SK-N-SH (cell line): ENCODE results near the gene KHDC1. TPM values are rescaled to one million over a fixed set of nuclear protein-coding genes. Genes with fewer than 3 reads are reported as not detected.

ENCODE experiments used
- CTCF ChIA-PET: fragments of 300-600, 350-600 bp; formaldehyde crosslinking; extraction: SDS; loops from one replicate; lab custom pipeline; 2021; lab: Yijun Ruan, JAX
- POLR2A ChIA-PET: fragments of 350-600 bp; sonication (Branson Sonifier 250); formaldehyde crosslinking; extraction: SDS; loops from one replicate; lab custom pipeline; 2020; ENCODE audit warnings: antibody characterized with exemption, inconsistent platforms; lab: Yijun Ruan, JAX
- DNase-seq: peaks from one replicate; pipeline ENCODE4 v3.0.0; 2012
- H2AFZ ChIP-seq: fragments of 200-600 bp; sonication (generic); 2 replicates; pipeline ENCODE4 v1.8.1; 2016; ENCODE audit warnings: antibody characterized with exemption, mild to moderate bottlenecking, low read depth
- H3F3A ChIP-seq: fragments of 200-600 bp; sonication (generic); replicated peaks from 2 replicates; pipeline ENCODE3; 2016; ENCODE audit warnings: antibody characterized with exemption, mild to moderate bottlenecking; ENCODE audit not compliant: insufficient read depth
- H3K27ac ChIP-seq, 2 experiments: fragments of 200-500 bp in 1 of 2; fragments of 200-600 bp in 1 of 2; sonication (Bioruptor generic) in 1 of 2; sonication (generic), shearing (Covaris generic) in 1 of 2; 2 replicates each; pipeline versions ENCODE4 v1.5.1 to v1.6.1; 2014 to 2016; ENCODE audit warnings: low read depth in 2 of 2, inconsistent platforms in 1 of 2, low read length in 1 of 2, mild to moderate bottlenecking in 1 of 2, mixed read lengths in 1 of 2
- H3K27me3 ChIP-seq: fragments of 200-600 bp; sonication (generic), shearing (Covaris generic); 2 replicates; pipeline ENCODE4 v1.6.1; 2016; ENCODE audit warnings: mixed run types; ENCODE audit not compliant: insufficient read depth
- H3K36me3 ChIP-seq, 2 experiments: fragments of 200-500 bp in 1 of 2; fragments of 200-600 bp in 1 of 2; sonication (Bioruptor generic) in 1 of 2; sonication (generic) in 1 of 2; replicated peaks in 1 of 2; 2 replicates each; pipeline versions ENCODE3 to v1.5.1; 2014 to 2016; ENCODE audit warnings: low read length in 1 of 2, mild to moderate bottlenecking in 1 of 2; ENCODE audit not compliant: insufficient read depth in 2 of 2, control insufficient read depth in 1 of 2
- H3K4me1 ChIP-seq, 2 experiments: fragments of 200-500 bp in 1 of 2; fragments of 200-600 bp in 1 of 2; sonication (Bioruptor generic) in 1 of 2; sonication (generic), shearing (Covaris generic) in 1 of 2; 2 replicates each; pipeline versions ENCODE4 v1.5.1 to v1.6.1; 2014 to 2016; ENCODE audit warnings: low read depth in 1 of 2, low read length in 1 of 2, mixed run types in 1 of 2; ENCODE audit not compliant: insufficient read depth in 2 of 2, control insufficient read depth in 1 of 2
- H3K4me2 ChIP-seq: fragments of 200-600 bp; sonication (generic), shearing (Covaris generic); 2 replicates; pipeline ENCODE4 v1.6.1; 2017; ENCODE audit warnings: mixed run types
- H3K4me3 ChIP-seq, 2 experiments: fragments of 200-500 bp in 1 of 2; fragments of 200-600 bp in 1 of 2; sonication (Bioruptor generic) in 1 of 2; sonication (generic), shearing (Covaris generic) in 1 of 2; 2 replicates each; pipeline versions ENCODE4 v1.5.1 to v1.8.1; 2014 to 2016; ENCODE audit warnings: low read depth in 2 of 2, inconsistent platforms in 1 of 2, low read length in 1 of 2, mild to moderate bottlenecking in 1 of 2, mixed read lengths in 1 of 2, moderate library complexity in 1 of 2
- H3K79me2 ChIP-seq: fragments of 200-600 bp; sonication (generic); 2 replicates; pipeline ENCODE4 v1.8.1; 2017; ENCODE audit warnings: mild to moderate bottlenecking; ENCODE audit not compliant: insufficient read depth
- H3K9ac ChIP-seq: fragments of 200-600 bp; sonication (generic); 2 replicates; pipeline ENCODE4 v1.6.1; 2017; ENCODE audit warnings: mixed run types
- H3K9me2 ChIP-seq: fragments of 200-600 bp; sonication (generic); 2 replicates; pipeline ENCODE4 v1.6.1; 2017; ENCODE audit warnings: mixed run types
- H3K9me3 ChIP-seq: fragments of 200-600 bp; sonication (generic); 2 replicates; pipeline ENCODE4 v1.6.1; 2017; ENCODE audit warnings: mixed run types, mild to moderate bottlenecking, moderate library complexity
- H4K20me1 ChIP-seq: fragments of 200-600 bp; sonication (generic); 2 replicates; pipeline ENCODE4 v1.6.1; 2017; ENCODE audit warnings: mild to moderate bottlenecking, mixed run types; ENCODE audit not compliant: insufficient read depth
- CTCF ChIP-seq: fragments of 200-600 bp; sonication (generic); IDR thresholded peaks from 2 replicates; pipeline ENCODE4 v1.6.1; 2017; ENCODE audit warnings: antibody characterized with exemption, mild to moderate bottlenecking, moderate library complexity
- EP300 ChIP-seq, 2 experiments: IDR thresholded peaks; 2 replicates each; pipeline versions ENCODE4 v1.4.0 to v1.6.1; 2012; ENCODE audit warnings: borderline replicate concordance in 1 of 2, low read depth in 1 of 2, low read length in 1 of 2
- EZH2phosphoT487 ChIP-seq: fragments of 200-600 bp; sonication (generic); IDR thresholded peaks from 2 replicates; pipeline ENCODE4 v1.6.1; 2017; ENCODE audit warnings: low read depth, mixed run types, mild to moderate bottlenecking, antibody characterized with exemption, moderate library complexity, borderline replicate concordance
- FOXJ3 ChIP-seq: sonication (generic); formaldehyde crosslinking; IDR thresholded peaks from 2 replicates; pipeline ENCODE4 v1.5.1; 2020; ENCODE audit warnings: mild to moderate bottlenecking, missing genetic modification reagents
- FOXM1 ChIP-seq: IDR thresholded peaks from 2 replicates; pipeline ENCODE4 v1.4.0; 2012; ENCODE audit warnings: low read depth, mild to moderate bottlenecking
- GATA2 ChIP-seq: sonication (generic); formaldehyde crosslinking; IDR thresholded peaks from 2 replicates; pipeline ENCODE4 v1.5.0; 2020; ENCODE audit warnings: mild to moderate bottlenecking, missing genetic modification reagents
- JUND ChIP-seq: IDR thresholded peaks from 2 replicates; pipeline ENCODE4 v1.4.0; 2012
- MEF2A ChIP-seq: IDR thresholded peaks from 2 replicates; pipeline ENCODE4 v1.4.0; 2012; ENCODE audit warnings: low read depth, borderline replicate concordance
- MXI1 ChIP-seq: IDR thresholded peaks from 2 replicates; pipeline ENCODE4 v1.6.1; 2012; ENCODE audit warnings: mild to moderate bottlenecking, low read depth, low read length, improper control_type of control experiment
- NFIC ChIP-seq: IDR thresholded peaks from 2 replicates; pipeline ENCODE4 v1.4.0; 2012; ENCODE audit warnings: borderline replicate concordance
- NRF1 ChIP-seq: IDR thresholded peaks from 2 replicates; pipeline ENCODE4 v1.6.1; 2012; ENCODE audit warnings: low read depth, mild to moderate bottlenecking, low read length
- POLR2AphosphoS5 ChIP-seq: IDR thresholded peaks from 2 replicates; pipeline ENCODE4 v1.6.1; 2012; ENCODE audit warnings: low read depth, low read length
- RCOR1 ChIP-seq: fragments of 150-350 bp; IDR thresholded peaks from 2 replicates; pipeline ENCODE4 v1.6.1; 2017; ENCODE audit warnings: antibody characterized with exemption, low read length
- RFX5 ChIP-seq: IDR thresholded peaks from 2 replicates; pipeline ENCODE4 v1.6.1; 2012; ENCODE audit warnings: mild to moderate bottlenecking, improper control_type of control experiment, low read length
- RXRA ChIP-seq: IDR thresholded peaks from 2 replicates; pipeline ENCODE4 v1.4.0; 2012; ENCODE audit warnings: low read depth, mild to moderate bottlenecking, borderline replicate concordance
- SIN3A ChIP-seq: IDR thresholded peaks from 2 replicates; pipeline ENCODE4 v1.6.1; 2012; ENCODE audit warnings: low read depth, mild to moderate bottlenecking, low read length, moderate library complexity, borderline replicate concordance
- TAF1 ChIP-seq: IDR thresholded peaks from 2 replicates; pipeline ENCODE4 v1.6.1; 2012; ENCODE audit warnings: low read depth, mild to moderate bottlenecking, low read length, moderate library complexity, borderline replicate concordance
- TEAD4 ChIP-seq: IDR thresholded peaks from 2 replicates; pipeline ENCODE4 v1.4.0; 2012; ENCODE audit warnings: mild to moderate bottlenecking, borderline replicate concordance; ENCODE audit not compliant: insufficient read depth
- WGBS: methylation state at CpG from one replicate; pipeline ENCODE4 v1.1.6; 2017; ENCODE audit warnings: low lambda C conversion rate; 5-methylcytosine and 5-hydroxymethylcytosine counted together
- polyA plus RNA-seq, 3 experiments: library from polyadenylated mRNA; depleted of rRNA; stranded (reverse); fragments of >200 nt; gene quantifications; 2 replicates each; pipeline ENCODE4 v1.2.3, GENCODE V29; 2012
- TF ChIP-seq, protein P1 (sequence below): IDR thresholded peaks from 2 replicates; pipeline ENCODE4 v1.6.1; 2012; ENCODE audit warnings: mild to moderate bottlenecking, low read depth, low read length, moderate library complexity
- TF ChIP-seq, protein P2 (sequence below): fragments of 150-350 bp; IDR thresholded peaks from 2 replicates; pipeline ENCODE4 v1.6.1; 2017; ENCODE audit warnings: antibody characterized with exemption, low read length, low read depth, borderline replicate concordance
- TF ChIP-seq, protein P3 (sequence below): IDR thresholded peaks from 2 replicates; pipeline ENCODE4; 2012

KHDC1 gene, protein sequence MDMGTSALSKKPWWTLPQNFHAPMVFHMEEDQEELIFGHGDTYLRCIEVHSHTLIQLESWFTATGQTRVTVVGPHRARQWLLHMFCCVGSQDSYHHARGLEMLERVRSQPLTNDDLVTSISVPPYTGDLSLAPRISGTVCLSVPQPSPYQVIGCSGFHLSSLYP
- polyA plus RNA-seq (2012; rRNA removed): 6.0 and 6.6 TPM in 2 replicates
- polyA plus RNA-seq (2012; cell fraction: cytosol; rRNA removed): 5.0 TPM in 2 replicates
- 9.7 and 10.2 TPM in 2 replicates for polyA plus RNA-seq (2012; cell fraction: nucleus; rRNA removed)

DNA sequence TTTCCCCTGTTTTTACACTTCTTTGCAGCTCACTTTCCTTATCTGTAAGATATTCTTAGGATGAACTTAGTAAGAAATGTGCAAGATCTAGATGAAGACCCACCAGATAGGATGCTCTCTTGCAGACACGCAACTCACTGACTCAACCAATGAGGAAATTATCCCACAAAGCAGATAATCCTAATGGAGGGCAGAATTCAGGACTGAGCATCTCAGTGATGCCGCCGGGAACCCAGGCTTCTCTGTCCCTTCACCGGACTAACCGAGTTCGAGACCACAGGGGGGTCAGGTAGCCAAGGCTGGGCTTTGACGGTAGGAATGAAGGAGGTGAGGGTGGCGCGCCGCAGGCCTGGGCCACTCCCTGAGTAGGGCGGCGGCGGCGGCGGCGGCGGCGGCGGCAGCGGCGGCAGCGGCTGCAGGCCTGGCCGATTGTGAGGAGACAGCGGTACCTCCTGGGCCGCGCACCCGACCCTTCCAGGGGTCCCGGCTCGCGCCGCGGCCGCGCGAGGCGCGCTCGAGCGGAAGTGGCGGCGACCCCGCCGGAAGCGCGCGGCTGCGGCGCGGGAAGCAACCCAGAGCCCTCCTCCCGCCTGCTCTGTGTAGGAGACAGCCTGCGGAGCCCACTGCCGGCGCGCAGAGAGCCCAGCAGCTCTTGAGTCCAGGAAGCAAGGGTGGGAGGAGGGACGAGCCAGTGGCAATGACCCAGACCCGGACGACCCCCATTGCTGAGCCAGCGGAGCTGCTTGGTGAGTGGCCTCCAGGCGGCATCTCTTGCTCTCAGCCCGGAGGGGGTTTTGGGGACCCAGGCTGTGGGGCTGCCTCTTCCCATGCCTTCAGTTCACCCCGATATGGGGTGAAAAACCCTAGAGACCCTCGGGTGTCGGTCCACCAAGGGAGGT, at the start of gene KHDC1:
KHDC1 (minus strand) TSS at position 526 of the 899 bp plus-strand sequence. CDS start 20,679 bp downstream, outside the sequence.
- Histone ChIP-seq H2AFZ (peak within 1 kb of the TSS; percentile 89), H4K20me1 (no peaks in the 10 kb centered on the region), H3K4me2 (peak within 1 kb of the TSS; percentile 94), H3K36me3 (no peaks in the 10 kb centered on the region), H3F3A (peaks cover 6% of the 10 kb centered on the region), H3K27me3 (no peaks in the 10 kb centered on the region), H3K4me1 (peaks cover 0 to 9% of the 10 kb centered on the region in 2 experiments; a peak in 2 of 4 replicates), H3K27ac (peak within 1 kb of the TSS; percentile 2 to 62; a peak in 2 of 4 replicates), H3K9ac (peak within 1 kb of the TSS; percentile 72), H3K79me2 (peaks cover 12% of the 10 kb centered on the region; the same call in 1 of the 2 replicates), H3K4me3 (peak within 1 kb of the TSS; percentile 70 to 82), H3K9me2 (no peaks in the 10 kb centered on the region), H3K9me3 (no peaks in the 10 kb centered on the region)
- 1% methylated on average over 6 of the region's 63 CpGs for WGBS
- peak; percentile 93 for DNase-seq
- ChIA-PET POLR2A (interaction anchor here (1.0 kb wide), 1 partner anchor 43 kb away, joined by 3 read pairs; no protein-coding TSS in a partner anchor), CTCF (interaction anchor here (1.0 to 1.1 kb wide), 2 partner anchors 64 to 646 kb away, joined by 3 to 5 read pairs; no protein-coding TSS in a partner anchor)
- TF ChIP-seq, protein P1, sequence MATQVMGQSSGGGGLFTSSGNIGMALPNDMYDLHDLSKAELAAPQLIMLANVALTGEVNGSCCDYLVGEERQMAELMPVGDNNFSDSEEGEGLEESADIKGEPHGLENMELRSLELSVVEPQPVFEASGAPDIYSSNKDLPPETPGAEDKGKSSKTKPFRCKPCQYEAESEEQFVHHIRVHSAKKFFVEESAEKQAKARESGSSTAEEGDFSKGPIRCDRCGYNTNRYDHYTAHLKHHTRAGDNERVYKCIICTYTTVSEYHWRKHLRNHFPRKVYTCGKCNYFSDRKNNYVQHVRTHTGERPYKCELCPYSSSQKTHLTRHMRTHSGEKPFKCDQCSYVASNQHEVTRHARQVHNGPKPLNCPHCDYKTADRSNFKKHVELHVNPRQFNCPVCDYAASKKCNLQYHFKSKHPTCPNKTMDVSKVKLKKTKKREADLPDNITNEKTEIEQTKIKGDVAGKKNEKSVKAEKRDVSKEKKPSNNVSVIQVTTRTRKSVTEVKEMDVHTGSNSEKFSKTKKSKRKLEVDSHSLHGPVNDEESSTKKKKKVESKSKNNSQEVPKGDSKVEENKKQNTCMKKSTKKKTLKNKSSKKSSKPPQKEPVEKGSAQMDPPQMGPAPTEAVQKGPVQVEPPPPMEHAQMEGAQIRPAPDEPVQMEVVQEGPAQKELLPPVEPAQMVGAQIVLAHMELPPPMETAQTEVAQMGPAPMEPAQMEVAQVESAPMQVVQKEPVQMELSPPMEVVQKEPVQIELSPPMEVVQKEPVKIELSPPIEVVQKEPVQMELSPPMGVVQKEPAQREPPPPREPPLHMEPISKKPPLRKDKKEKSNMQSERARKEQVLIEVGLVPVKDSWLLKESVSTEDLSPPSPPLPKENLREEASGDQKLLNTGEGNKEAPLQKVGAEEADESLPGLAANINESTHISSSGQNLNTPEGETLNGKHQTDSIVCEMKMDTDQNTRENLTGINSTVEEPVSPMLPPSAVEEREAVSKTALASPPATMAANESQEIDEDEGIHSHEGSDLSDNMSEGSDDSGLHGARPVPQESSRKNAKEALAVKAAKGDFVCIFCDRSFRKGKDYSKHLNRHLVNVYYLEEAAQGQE: no peak
- TF ChIP-seq SIN3A (no peak), CTCF (no peak), GATA2 (no peak), FOXM1 (no peak), MXI1 (0 out of 2 replicates have a peak, but pooled peaks have one; percentile 7), POLR2AphosphoS5 (peak; percentile 45), EZH2phosphoT487 (no peak), JUND (no peak), RCOR1 (no peak), EP300 (IDR thresholded peaks at IDR 0.05; ENCODE audit: borderline replicate concordance in 1 of 2, low read depth in 1 of 2, low read length in 1 of 2) (no peak), NFIC (no peak), FOXJ3 (CRISPR knock-in tag) (no peak), MEF2A (no peak), NRF1 (no peak), RXRA (no peak), RFX5 (no peak; the same call in 1 of the 2 replicates), TAF1 (0 out of 2 replicates have a peak, but pooled peaks have one; percentile 59), TEAD4 (no peak)
- TF ChIP-seq, protein P2, sequence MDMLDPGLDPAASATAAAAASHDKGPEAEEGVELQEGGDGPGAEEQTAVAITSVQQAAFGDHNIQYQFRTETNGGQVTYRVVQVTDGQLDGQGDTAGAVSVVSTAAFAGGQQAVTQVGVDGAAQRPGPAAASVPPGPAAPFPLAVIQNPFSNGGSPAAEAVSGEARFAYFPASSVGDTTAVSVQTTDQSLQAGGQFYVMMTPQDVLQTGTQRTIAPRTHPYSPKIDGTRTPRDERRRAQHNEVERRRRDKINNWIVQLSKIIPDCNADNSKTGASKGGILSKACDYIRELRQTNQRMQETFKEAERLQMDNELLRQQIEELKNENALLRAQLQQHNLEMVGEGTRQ: no peak
- TF ChIP-seq, protein P3, sequence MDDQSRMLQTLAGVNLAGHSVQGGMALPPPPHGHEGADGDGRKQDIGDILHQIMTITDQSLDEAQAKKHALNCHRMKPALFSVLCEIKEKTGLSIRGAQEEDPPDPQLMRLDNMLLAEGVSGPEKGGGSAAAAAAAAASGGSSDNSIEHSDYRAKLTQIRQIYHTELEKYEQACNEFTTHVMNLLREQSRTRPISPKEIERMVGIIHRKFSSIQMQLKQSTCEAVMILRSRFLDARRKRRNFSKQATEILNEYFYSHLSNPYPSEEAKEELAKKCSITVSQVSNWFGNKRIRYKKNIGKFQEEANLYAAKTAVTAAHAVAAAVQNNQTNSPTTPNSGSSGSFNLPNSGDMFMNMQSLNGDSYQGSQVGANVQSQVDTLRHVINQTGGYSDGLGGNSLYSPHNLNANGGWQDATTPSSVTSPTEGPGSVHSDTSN: no peak
